BLaER1 (cell line): Measurements from ENCODE around the gene SDCBP2.

Experiments used
- H3K27ac ChIP-seq: shearing (Covaris generic); formaldehyde crosslinking; 2 replicates; pipeline ENCODE4 v1.8.1; 2022
- H3K27me3 ChIP-seq: shearing (Covaris generic); formaldehyde crosslinking; 2 replicates; pipeline ENCODE4 v1.8.1; 2022
- H3K36me3 ChIP-seq: shearing (Covaris generic); formaldehyde crosslinking; 2 replicates; pipeline ENCODE4 v1.8.1; 2022
- H3K4me1 ChIP-seq: shearing (Covaris generic); formaldehyde crosslinking; 2 replicates; pipeline ENCODE4 v1.8.1; 2022
- H3K4me2 ChIP-seq: shearing (Covaris generic); formaldehyde crosslinking; 2 replicates; pipeline ENCODE4 v1.8.1; 2022
- H3K4me3 ChIP-seq: shearing (Covaris generic); formaldehyde crosslinking; 2 replicates; pipeline ENCODE4 v1.8.1; 2022
- H3K9ac ChIP-seq: shearing (Covaris generic); formaldehyde crosslinking; 2 replicates; pipeline ENCODE4 v1.8.1; 2022
- H3K9me3 ChIP-seq: shearing (Covaris generic); formaldehyde crosslinking; 2 replicates; pipeline ENCODE4 v1.8.1; 2022
- H4K20me1 ChIP-seq: shearing (Covaris generic); formaldehyde crosslinking; 2 replicates; pipeline ENCODE4 v1.8.1; 2022
- Cebpa-rat ChIP-seq: shearing (Covaris generic); IDR thresholded peaks from 2 replicates; pipeline ENCODE4 v1.8.1; 2022

SDCBP2 gene

GRCh38 chr20:1328680-1329330 lies at the start of gene SDCBP2:
SDCBP2 (minus strand) TSS chr20:1329139; CDS start chr20:1320416, 8,723 bp downstream.
- Histone ChIP-seq H3K36me3 (peaks cover 43% of the 10 kb centered on the region), H3K4me1 (peaks cover 60% of the 10 kb centered on the region), H3K27me3 (no peaks in the 10 kb centered on the region), H3K9ac (peak within 1 kb of the TSS; percentile 13; the same call in 1 of the 2 replicates), H3K9me3 (no peaks in the 10 kb centered on the region), H3K27ac (0 out of 2 replicates have a peak within 1 kb of the TSS, but pooled peaks have one; percentile 13), H4K20me1 (peaks cover 69% of the 10 kb centered on the region), H3K4me3 (no peak within 1 kb of the TSS), H3K4me2 (peak within 1 kb of the TSS; percentile 90)
- TF ChIP-seq Cebpa-rat: no peak

- Histone ChIP-seq H4K20me1 (peaks cover 100% of the 10 kb centered on the region), H3K27me3 (no peaks in the 10 kb centered on the region), H3K9ac (no peak overlapping the region), H3K9me3 (no peaks in the 10 kb centered on the region), H3K4me2 (no peak overlapping the region), H3K4me1 (peaks cover 83% of the 10 kb centered on the region), H3K36me3 (peaks cover 56% of the 10 kb centered on the region), H3K4me3 (no peak overlapping the region), H3K27ac (no peak overlapping the region)
- TF ChIP-seq Cebpa-rat: no peak
These were observed 49.8 kb upstream of the SDCBP2 start for GRCh38 chr20:1378735-1379125.

DNA sequence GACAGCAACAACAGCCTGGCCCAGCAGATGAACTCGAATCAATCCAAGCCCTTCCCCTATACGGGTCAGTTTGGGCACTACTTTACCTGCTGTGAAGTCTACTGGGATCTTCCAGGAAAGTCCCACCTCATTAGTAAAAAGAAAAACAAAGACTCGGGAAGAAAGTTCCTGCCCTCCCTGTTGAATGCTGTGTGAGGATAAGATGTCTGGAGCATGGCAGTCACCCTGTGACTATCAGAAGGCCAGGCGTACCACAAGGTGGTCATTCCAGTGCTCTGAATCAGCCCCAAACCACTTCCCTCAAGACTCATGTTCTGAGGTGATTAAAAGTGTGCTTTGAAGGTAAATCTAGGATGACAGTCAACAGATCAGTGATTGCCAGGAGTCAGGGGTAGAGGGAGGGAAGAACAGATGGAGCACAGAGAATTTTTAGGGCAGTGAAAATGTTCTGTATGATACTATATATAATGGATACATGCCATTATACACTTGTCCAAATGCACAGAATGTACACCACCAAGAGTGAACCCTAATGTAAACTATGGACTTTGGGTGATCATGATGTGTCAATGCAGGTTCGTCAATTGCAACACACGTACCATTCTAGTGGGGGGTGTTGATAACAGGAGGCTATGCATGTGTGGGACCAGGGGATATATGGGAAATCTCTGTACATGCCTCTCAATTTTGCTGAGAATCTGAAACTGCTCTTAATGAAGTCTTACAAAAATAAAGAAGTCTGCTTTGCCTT lies 49.2 kb upstream of the SDCBP2 start:
- H3K4me3 ChIP-seq: no peak overlapping the region
- no peaks in the 10 kb centered on the region for H3K9me3 ChIP-seq
- TF ChIP-seq Cebpa-rat: no peak
- peaks cover 80% of the 10 kb centered on the region for H3K4me1 ChIP-seq
- H4K20me1 ChIP-seq: peaks cover 100% of the 10 kb centered on the region
- peak overlapping the region; percentile 35; the same call in 1 of the 2 replicates for H3K27ac ChIP-seq
- H3K4me2 ChIP-seq: peak overlapping the region; percentile 39
- peaks cover 56% of the 10 kb centered on the region for H3K36me3 ChIP-seq
- no peaks in the 10 kb centered on the region for H3K27me3 ChIP-seq
- no peak overlapping the region for H3K9ac ChIP-seq

- TF ChIP-seq Cebpa-rat: no peak
- Histone ChIP-seq H3K4me1 (peaks cover 73% of the 10 kb centered on the region), H3K9ac (no peak overlapping the region), H3K4me3 (no peak overlapping the region), H3K27ac (peak overlapping the region; percentile 35; the same call in 1 of the 2 replicates), H4K20me1 (peaks cover 100% of the 10 kb centered on the region), H3K9me3 (no peaks in the 10 kb centered on the region), H3K4me2 (peak overlapping the region; percentile 39), H3K36me3 (peaks cover 56% of the 10 kb centered on the region), H3K27me3 (no peaks in the 10 kb centered on the region)
These were observed 48.5 kb upstream of the SDCBP2 start for GRCh38 chr20:1377341-1377871.

GRCh38 chr20:1376408-1377270 lies 47.7 kb upstream of the SDCBP2 start:
- Histone ChIP-seq H3K9ac (no peak overlapping the region), H3K9me3 (no peaks in the 10 kb centered on the region), H3K36me3 (peaks cover 60% of the 10 kb centered on the region), H3K27ac (0 out of 2 replicates have a peak overlapping the region, but pooled peaks have one; percentile 35), H3K27me3 (no peaks in the 10 kb centered on the region), H3K4me1 (peaks cover 65% of the 10 kb centered on the region), H3K4me3 (no peak overlapping the region), H4K20me1 (peaks cover 100% of the 10 kb centered on the region), H3K4me2 (peak overlapping the region; percentile 39)
- TF ChIP-seq Cebpa-rat: no peak

DNA sequence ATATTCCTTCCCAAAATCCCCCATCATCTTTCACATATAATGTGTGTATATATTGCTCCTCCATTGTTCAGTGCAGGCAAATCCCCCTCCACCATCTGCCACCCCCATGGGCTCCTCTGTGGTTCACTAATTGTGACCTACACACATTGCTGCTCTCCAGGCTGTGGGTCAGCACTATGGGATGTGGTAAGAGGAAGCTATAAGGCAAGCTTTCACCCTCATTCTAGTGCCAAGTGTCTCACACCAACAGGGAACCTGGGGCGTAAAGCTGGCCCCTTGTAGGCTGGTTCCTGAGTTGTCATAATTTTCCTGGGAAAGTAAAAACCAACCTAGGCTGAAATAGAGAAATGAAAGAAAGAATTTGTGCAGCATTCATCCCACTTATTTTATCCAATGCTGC lies 47.1 kb upstream of the SDCBP2 start:
- no peak overlapping the region for H3K4me3 ChIP-seq
- no peaks in the 10 kb centered on the region for H3K27me3 ChIP-seq
- H3K4me1 ChIP-seq: peaks cover 63% of the 10 kb centered on the region
- peak overlapping the region; percentile 39 for H3K4me2 ChIP-seq
- TF ChIP-seq Cebpa-rat: no peak
- H3K9ac ChIP-seq: no peak overlapping the region
- peaks cover 66% of the 10 kb centered on the region for H3K36me3 ChIP-seq
- no peaks in the 10 kb centered on the region for H3K9me3 ChIP-seq
- 0 out of 2 replicates have a peak overlapping the region, but pooled peaks have one; percentile 8 for H3K27ac ChIP-seq
- H4K20me1 ChIP-seq: peaks cover 100% of the 10 kb centered on the region

DNA sequence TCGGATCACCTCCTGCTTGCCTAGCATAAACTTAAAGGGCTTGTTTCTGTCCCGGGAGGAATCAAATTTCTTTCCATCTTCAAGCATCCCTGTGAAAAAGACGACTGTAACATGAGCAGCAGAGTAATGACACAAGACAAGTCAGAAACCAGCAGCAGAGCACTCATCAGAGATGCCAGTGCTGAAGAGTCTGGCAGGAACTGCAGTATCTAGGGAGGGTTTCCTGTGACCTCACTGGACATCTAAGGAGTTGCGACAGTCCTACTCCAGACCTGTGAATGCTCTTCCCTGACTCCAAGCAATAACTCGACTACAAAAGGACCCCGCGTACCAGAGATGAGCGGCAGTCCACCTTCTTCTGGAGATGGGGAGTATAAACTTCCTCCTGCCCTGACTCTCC lies 46.6 kb upstream of the SDCBP2 start:
- H3K4me1 ChIP-seq: peaks cover 64% of the 10 kb centered on the region

GRCh38 chr20:1374246-1374645 lies 45.3 kb upstream of the SDCBP2 start:
- no peak for TF ChIP-seq Cebpa-rat
- no peak overlapping the region for H3K4me3 ChIP-seq
- H3K4me2 ChIP-seq: peak overlapping the region; percentile 18; the same call in 1 of the 2 replicates
- no peaks in the 10 kb centered on the region for H3K9me3 ChIP-seq
- H3K4me1 ChIP-seq: peaks cover 59% of the 10 kb centered on the region
- no peak overlapping the region for H3K9ac ChIP-seq
- peaks cover 98% of the 10 kb centered on the region for H4K20me1 ChIP-seq
- H3K27me3 ChIP-seq: no peaks in the 10 kb centered on the region
- no peak overlapping the region for H3K27ac ChIP-seq
- H3K36me3 ChIP-seq: peaks cover 68% of the 10 kb centered on the region

More for the DNA sequence above, 46.6 kb upstream of the SDCBP2 start:
- Histone ChIP-seq H3K4me2 (peak overlapping the region; percentile 39), H3K4me3 (no peak overlapping the region), H4K20me1 (peaks cover 100% of the 10 kb centered on the region), H3K27me3 (no peaks in the 10 kb centered on the region), H3K36me3 (peaks cover 71% of the 10 kb centered on the region), H3K27ac (0 out of 2 replicates have a peak overlapping the region, but pooled peaks have one; percentile 8), H3K9ac (no peak overlapping the region), H3K9me3 (no peaks in the 10 kb centered on the region)
- no peak for TF ChIP-seq Cebpa-rat

DNA sequence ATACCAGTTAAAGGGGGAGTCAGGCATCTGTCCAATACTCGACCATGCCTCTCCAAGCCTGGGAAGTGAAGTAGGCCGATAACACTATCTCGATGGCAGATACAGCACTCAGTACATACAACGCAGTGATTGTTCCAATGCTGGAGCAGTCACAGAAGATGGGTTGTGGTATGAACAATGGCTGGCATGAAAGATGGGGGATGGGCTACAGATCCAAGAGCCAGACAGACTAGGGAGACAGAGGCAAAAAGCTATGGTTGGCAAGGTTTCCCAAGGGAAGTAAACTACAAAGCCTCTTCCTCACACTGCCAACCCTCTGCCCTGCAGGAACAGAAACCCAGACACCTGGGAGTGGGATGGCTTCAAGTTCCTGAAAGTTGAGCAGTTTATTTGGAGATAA lies 44.7 kb upstream of the SDCBP2 start:
- H3K4me1 ChIP-seq: peaks cover 55% of the 10 kb centered on the region
- H3K4me3 ChIP-seq: no peak overlapping the region
- peak overlapping the region; percentile 18; the same call in 1 of the 2 replicates for H3K4me2 ChIP-seq
- H4K20me1 ChIP-seq: peaks cover 97% of the 10 kb centered on the region
- no peaks in the 10 kb centered on the region for H3K27me3 ChIP-seq
- TF ChIP-seq Cebpa-rat: no peak
- no peak overlapping the region for H3K9ac ChIP-seq
- H3K36me3 ChIP-seq: peaks cover 72% of the 10 kb centered on the region
- no peaks in the 10 kb centered on the region for H3K9me3 ChIP-seq
- no peak overlapping the region for H3K27ac ChIP-seq
